H1 (cell line): ENCODE results near the gene DCXR. TPM values are rescaled to one million over a fixed set of nuclear protein-coding genes. Genes with fewer than 3 reads are reported as not detected.
A peak's percentile ranks its signal among the peaks of the same experiment; 100 is the strongest.

Source experiments
- CTCF ChIA-PET: fragments of 300-600 bp; sonication (Branson Sonifier 250); formaldehyde crosslinking; loops from one replicate; lab custom pipeline; 2021; ENCODE audit not compliant: partially characterized antibody; lab: Charles Lee
- POLR2A ChIA-PET: fragments of 300-600 bp; sonication (Branson Sonifier 250); formaldehyde crosslinking; loops from one replicate; lab custom pipeline; 2021; ENCODE audit warnings: inconsistent platforms; ENCODE audit not compliant: partially characterized antibody; lab: Charles Lee
- DNase-seq, 2 experiments: peaks; one replicate each; pipeline versions ENCODE4 v3.0.0 to v3.0.0-alpha.2; 2010 to 2022; ENCODE audit warnings: low spot score in 2 of 2, low read depth in 1 of 2, mixed read lengths in 1 of 2
- FAIRE-seq: peaks from 2 replicates; lab custom pipeline; 2011; peaks lifted over from hg19 to GRCh38; lab: Jason Lieb, UNC
- H2AFZ ChIP-seq: 2 replicates; pipeline ENCODE4 v1.8.1; 2012; ENCODE audit warnings: low read length, inconsistent platforms
- H2AK5ac ChIP-seq: 2 replicates; pipeline ENCODE4 v1.6.1; 2013; ENCODE audit warnings: low read depth, low read length
- H2BK120ac ChIP-seq: replicated peaks from 2 replicates; pipeline ENCODE3; 2013; ENCODE audit warnings: low read depth, low read length, inconsistent platforms
- H2BK12ac ChIP-seq: 2 replicates; pipeline ENCODE4 v1.6.1; 2013; ENCODE audit warnings: low read depth, low read length
- H2BK15ac ChIP-seq: 2 replicates; pipeline ENCODE4 v1.6.1; 2013; ENCODE audit warnings: low read length
- H2BK20ac ChIP-seq: 2 replicates; pipeline ENCODE4 v1.6.1; 2013; ENCODE audit warnings: low read length
- H2BK5ac ChIP-seq: 2 replicates; pipeline ENCODE4 v1.6.1; 2013; ENCODE audit warnings: low read depth, low read length
- H3K14ac ChIP-seq: 2 replicates; pipeline ENCODE4 v1.6.1; 2013; ENCODE audit warnings: inconsistent platforms; ENCODE audit not compliant: insufficient read length
- H3K18ac ChIP-seq: 2 replicates; pipeline ENCODE4 v1.6.1; 2013; ENCODE audit warnings: low read length; ENCODE audit errors: extremely low read depth
- H3K23ac ChIP-seq: 2 replicates; pipeline ENCODE4 v1.6.1; 2013; ENCODE audit warnings: inconsistent platforms; ENCODE audit not compliant: insufficient read length
- H3K23me2 ChIP-seq: 2 replicates; pipeline ENCODE4 v1.6.1; 2013; ENCODE audit warnings: low read depth, low read length
- H3K27ac ChIP-seq: 2 replicates; pipeline ENCODE4 v1.6.1; 2011; ENCODE audit warnings: low read depth, low read length, inconsistent platforms
- H3K27me3 ChIP-seq, 4 experiments: replicated peaks in 1 of 4; 1 replicate in 1 of 4; 2 replicates in 3 of 4; pipeline versions ENCODE4 v1.6.1 to v1.8.1; 2011 to 2013; ENCODE audit warnings: low read length in 3 of 4, mild to moderate bottlenecking in 3 of 4, inconsistent platforms in 2 of 4, mixed read lengths in 2 of 4, moderate library complexity in 1 of 4; ENCODE audit not compliant: control insufficient read depth in 3 of 4, insufficient read depth in 3 of 4; ENCODE audit errors: extremely low read depth in 1 of 4
- H3K36me3 ChIP-seq, 4 experiments: 2 replicates each; pipeline versions ENCODE4 v1.6.1 to v1.8.1; 2011 to 2013; ENCODE audit warnings: mild to moderate bottlenecking in 4 of 4, low read length in 3 of 4, moderate library complexity in 2 of 4, control low read depth in 1 of 4, inconsistent platforms in 1 of 4; ENCODE audit not compliant: insufficient read depth in 4 of 4, control insufficient read depth in 2 of 4
- H3K4ac ChIP-seq: replicated peaks from 2 replicates; pipeline ENCODE3; 2013; ENCODE audit warnings: low read length, low read depth, mixed read lengths, inconsistent platforms; ENCODE audit not compliant: insufficient read length
- H3K4me1 ChIP-seq, 4 experiments: replicated peaks in 1 of 4; 1 replicate in 1 of 4; 2 replicates in 3 of 4; pipeline versions ENCODE4 v1.6.1 to v1.8.1; 2011 to 2013; ENCODE audit warnings: low read length in 3 of 4, inconsistent platforms in 2 of 4, mixed read lengths in 1 of 4; ENCODE audit not compliant: insufficient read depth in 4 of 4, control insufficient read depth in 3 of 4
- H3K4me2 ChIP-seq, 2 experiments: 2 replicates each; pipeline versions ENCODE4 v1.6.1 to v1.8.1; 2011 to 2013; ENCODE audit warnings: low read depth in 2 of 2, low read length in 2 of 2, control low read depth in 1 of 2, inconsistent platforms in 1 of 2, mild to moderate bottlenecking in 1 of 2; ENCODE audit not compliant: insufficient read depth in 1 of 2
- H3K4me3 ChIP-seq, 4 experiments: fragments of 200-600, 300-600 bp in 1 of 4; sonication (generic), shearing (Covaris generic), sonication (Bioruptor Twin) in 1 of 4; 2 replicates each; pipeline versions ENCODE4 v1.5.1 to v1.8.1; 2011 to 2016; ENCODE audit warnings: low read length in 4 of 4, low read depth in 3 of 4, control low read depth in 2 of 4, inconsistent platforms in 2 of 4, mild to moderate bottlenecking in 2 of 4, mixed read lengths in 1 of 4, moderate library complexity in 1 of 4; ENCODE audit not compliant: insufficient read depth in 2 of 4; ENCODE audit errors: extremely low read depth in 1 of 4
- H3K56ac ChIP-seq: replicated peaks from 2 replicates; pipeline ENCODE3; 2013; ENCODE audit warnings: low read depth, mild to moderate bottlenecking, mixed read lengths, low read length, inconsistent platforms; ENCODE audit not compliant: insufficient read length
- H3K79me1 ChIP-seq: 2 replicates; pipeline ENCODE4 v1.6.1; 2013; ENCODE audit warnings: low read depth, low read length, control low read depth
- H3K79me2 ChIP-seq, 2 experiments: 2 replicates each; pipeline versions ENCODE4 v1.6.1 to v1.8.1; 2012 to 2013; ENCODE audit warnings: low read length in 2 of 2, mild to moderate bottlenecking in 2 of 2, inconsistent platforms in 1 of 2; ENCODE audit not compliant: insufficient read depth in 2 of 2, control insufficient read depth in 1 of 2
- H3K9ac ChIP-seq, 4 experiments: replicated peaks in 1 of 4; 1 replicate in 1 of 4; 2 replicates in 3 of 4; pipeline versions ENCODE4 v1.6.1 to v1.8.1; 2011 to 2013; ENCODE audit warnings: low read depth in 3 of 4, low read length in 3 of 4, control low read depth in 2 of 4, mild to moderate bottlenecking in 2 of 4, moderate library complexity in 2 of 4, inconsistent platforms in 1 of 4; ENCODE audit errors: extremely low read depth in 1 of 4
- H3K9me3 ChIP-seq, 2 experiments: 2 replicates each; pipeline versions ENCODE4 v1.6.1 to v1.8.1; 2012 to 2013; ENCODE audit warnings: mild to moderate bottlenecking in 2 of 2, moderate library complexity in 2 of 2, control low read depth in 1 of 2, inconsistent platforms in 1 of 2, low read depth in 1 of 2, low read length in 1 of 2, mixed read lengths in 1 of 2; ENCODE audit not compliant: insufficient read depth in 2 of 2
- H4K20me1 ChIP-seq, 2 experiments: replicated peaks in 1 of 2; 2 replicates each; pipeline versions ENCODE3 to v1.8.1; 2011 to 2013; ENCODE audit warnings: inconsistent platforms in 2 of 2, low read length in 2 of 2, mild to moderate bottlenecking in 1 of 2; ENCODE audit not compliant: insufficient read depth in 2 of 2, control insufficient read depth in 1 of 2
- H4K5ac ChIP-seq: 2 replicates; pipeline ENCODE4 v1.6.1; 2013; ENCODE audit warnings: low read length, low read depth, mixed read lengths, inconsistent platforms; ENCODE audit not compliant: insufficient read length
- H4K8ac ChIP-seq: 2 replicates; pipeline ENCODE4 v1.8.0; 2013; ENCODE audit warnings: mild to moderate bottlenecking, moderate library complexity, low read length, inconsistent platforms; ENCODE audit not compliant: insufficient read depth; ENCODE audit errors: extremely low read depth
- H4K91ac ChIP-seq: replicated peaks from 2 replicates; pipeline ENCODE3; 2013; ENCODE audit warnings: low read length, mixed read lengths, inconsistent platforms; ENCODE audit not compliant: insufficient read length
- GABPA ChIP-seq: IDR thresholded peaks from 2 replicates; pipeline ENCODE4 v1.6.1; 2011; ENCODE audit warnings: mild to moderate bottlenecking, low read length, moderate library complexity, borderline replicate concordance; ENCODE audit not compliant: insufficient read depth
- HDAC2 ChIP-seq, 2 experiments: fragments of 300-600 bp in 1 of 2; sonication (generic) in 1 of 2; IDR thresholded peaks; 2 replicates each; pipeline ENCODE4 v1.6.1; 2011 to 2012; ENCODE audit warnings: low read depth in 2 of 2, low read length in 2 of 2, mild to moderate bottlenecking in 2 of 2, moderate library complexity in 2 of 2, borderline replicate concordance in 1 of 2, inconsistent platforms in 1 of 2
- RXRA ChIP-seq: IDR thresholded peaks from 2 replicates; pipeline ENCODE4 v1.6.1; 2011; ENCODE audit warnings: low read depth, mild to moderate bottlenecking, low read length, moderate library complexity; ENCODE audit not compliant: insufficient read depth
- SIRT6 ChIP-seq: IDR thresholded peaks from one replicate; pipeline ENCODE4 v1.7.1; 2012; ENCODE audit warnings: low read length, inconsistent platforms
- SUZ12 ChIP-seq: fragments of 200-600 bp; sonication (generic); IDR thresholded peaks from 2 replicates; pipeline ENCODE4 v1.6.1; 2012; ENCODE audit warnings: mild to moderate bottlenecking, inconsistent platforms, low read length, moderate library complexity, mixed read lengths
- TCF12 ChIP-seq: IDR thresholded peaks from 2 replicates; pipeline ENCODE4 v1.6.1; 2011; ENCODE audit warnings: low read depth, mild to moderate bottlenecking, low read length
- WGBS, 2 experiments: shearing (Covaris generic) in 1 of 2; methylation state at CpG; one replicate each; pipeline versions ENCODE4 v1.1.6 to v1.1.7; 2013 to 2015; ENCODE audit warnings: low lambda C conversion rate in 2 of 2, mixed read lengths in 2 of 2, inconsistent platforms in 1 of 2, low coverage in 1 of 2, missing lambda C conversion rate in 1 of 2; ENCODE audit not compliant: insufficient replicate concordance in 2 of 2, insufficient coverage in 1 of 2, insufficient read length in 1 of 2; ENCODE audit errors: extremely low coverage in 1 of 2, missing lambda C conversion rate in 1 of 2; 5-methylcytosine and 5-hydroxymethylcytosine counted together
- polyA plus RNA-seq, 7 experiments: library from polyadenylated mRNA; depleted of rRNA in 3 of 7; stranded (reverse) in 5 of 7; unstranded in 2 of 7; fragments of >200 nt in 5 of 7; fragments of 200-250 nt in 2 of 7; gene quantifications; 1 replicate in 5 of 7; 2 replicates in 1 of 7; 4 replicates in 1 of 7; pipeline versions ENCODE4 v1.2.1 to v1.2.3, GENCODE V29; 2011 to 2013; ENCODE audit warnings: missing spikeins in 2 of 7, mixed read lengths in 2 of 7
- total RNA-seq: library from RNA; stranded (reverse); fragmentation: NEBNext Ultra II Directional; extraction: Animal tissue kit (Norgen Biotek cat#: 25700); gene quantifications from 2 replicates; pipeline ENCODE4 v1.2.1, GENCODE V29; 2021

DCXR gene
- total and polyA plus RNA-seq, 2 of the 8 experiments (the other 6 are each of a cell fraction or from before 2014, with no cell fraction given): 96.3 to 212 TPM

DNA sequence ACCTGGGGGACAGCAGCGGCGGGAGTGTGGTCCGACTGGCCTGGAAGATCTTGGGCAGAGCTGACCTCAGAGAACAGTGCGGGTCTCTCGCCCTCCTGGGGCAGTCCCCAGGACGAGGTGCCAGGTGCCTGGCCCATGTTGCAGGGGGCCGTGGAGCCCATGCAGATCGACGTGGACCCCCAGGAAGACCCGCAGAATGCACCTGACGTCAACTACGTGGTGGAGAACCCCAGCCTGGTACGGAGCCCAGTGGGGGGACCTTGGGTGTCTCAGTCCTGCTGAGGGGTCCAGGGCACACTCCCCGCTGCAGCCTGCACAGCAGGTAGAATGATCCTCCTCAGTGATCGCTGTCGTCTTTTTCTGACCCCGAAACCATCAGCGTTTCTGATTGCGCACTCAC lies 15.6 kb upstream of the DCXR start:
- H3K18ac ChIP-seq: no peak overlapping the region
- no peak overlapping the region for H3K14ac ChIP-seq
- H4K20me1 ChIP-seq: peaks cover 4 to 17% of the 10 kb centered on the region in 2 experiments
- WGBS, 2 experiments: 94% methylated on average over 19 of the region's 19 CpGs; no CpG with 5 or more reads in 1 of the 2 experiments
- no peak overlapping the region for H3K23ac ChIP-seq
- H3K4me2 ChIP-seq: peak overlapping the region; percentile 77 to 97
- no peak overlapping the region for H4K5ac ChIP-seq
- no peak overlapping the region for H3K56ac ChIP-seq
- peaks cover 0 to 11% (median 6%) of the 10 kb centered on the region in 4 experiments; a peak in 5 of 7 replicates for H3K4me1 ChIP-seq
- no peak overlapping the region for H2AFZ ChIP-seq
- no peak for DNase-seq
- H2BK15ac ChIP-seq: no peak overlapping the region
- H3K9ac ChIP-seq: no peak overlapping the region
- H3K36me3 ChIP-seq: peaks cover 7 to 35% (median 19%) of the 10 kb centered on the region in 4 experiments
- H2BK120ac ChIP-seq: no peak overlapping the region
- ChIA-PET POLR2A (interaction anchor here (1.9 to 13.2 kb wide), 4 partner anchors 12 to 24 kb away, joined by 5 to 161 read pairs (median 23); partner anchors contain the start of genes DCXR, DUS1L and RAC3), CTCF (interaction anchor here (1.2 to 5.4 kb wide), 2 partner anchors 9 to 23 kb away, joined by 4 to 40 read pairs; partner anchors contain the start of gene RAC3)
- no peak overlapping the region; the same call in 1 of the 2 replicates for H4K8ac ChIP-seq
- H3K27me3 ChIP-seq: no peaks in the 10 kb centered on the region; a peak in 1 of 7 replicates
- peaks cover 0 to 12% of the 10 kb centered on the region in 2 experiments; a peak in 1 of 4 replicates for H3K79me2 ChIP-seq
- H3K79me1 ChIP-seq: peaks cover 6% of the 10 kb centered on the region; the same call in 1 of the 2 replicates
- H3K4me3 ChIP-seq: peak overlapping the region in 1 of 4 experiments; percentile 94; a peak in 2 of 8 replicates
- H3K4ac ChIP-seq: no peak overlapping the region
- no peak overlapping the region for H4K91ac ChIP-seq
- TF ChIP-seq RXRA: no peak
- no peak for TF ChIP-seq TCF12
- no peak for TF ChIP-seq SUZ12
- TF ChIP-seq GABPA: no peak
- no peak for TF ChIP-seq HDAC2 (IDR thresholded peaks at IDR 0.05; ENCODE audit: borderline replicate concordance in 1 of 2, low read depth in 2 of 2, low read length in 2 of 2)
- TF ChIP-seq SIRT6: no peak
- no peak overlapping the region for H2AK5ac ChIP-seq
- no peak overlapping the region for H3K27ac ChIP-seq
- H2BK20ac ChIP-seq: no peak overlapping the region
- no peak overlapping the region for H2BK5ac ChIP-seq
- FAIRE-seq: no peak
- H3K9me3 ChIP-seq: no peaks in the 10 kb centered on the region
- no peak overlapping the region for H2BK12ac ChIP-seq
- H3K23me2 ChIP-seq: peaks cover 6% of the 10 kb centered on the region; the same call in 1 of the 2 replicates
